NCI-H146 treated with DMSO at 0.1 percent for 48 hours (cell line): ENCODE data around the gene FRAS1.
"Not testable (repeated sequence)": the region's sequence is repeated elsewhere in the genome, so short reads cannot be mapped to it uniquely, and the experiment has no call there.

ENCODE experiments used
- DNase-seq: peaks from one replicate; lab custom pipeline; 2025; ENCODE audit not compliant: unreplicated experiment; lab: John Stamatoyannopoulos, UW

The FRAS1 gene

GRCh38 chr4:78265006-78265405, 207.9 kb downstream of the FRAS1 start:
- DNase-seq, result no peak

- DNase-seq, result no peak
These were observed 210.7 kb downstream of the FRAS1 start for GRCh38 chr4:78267790-78268189.

DNA sequence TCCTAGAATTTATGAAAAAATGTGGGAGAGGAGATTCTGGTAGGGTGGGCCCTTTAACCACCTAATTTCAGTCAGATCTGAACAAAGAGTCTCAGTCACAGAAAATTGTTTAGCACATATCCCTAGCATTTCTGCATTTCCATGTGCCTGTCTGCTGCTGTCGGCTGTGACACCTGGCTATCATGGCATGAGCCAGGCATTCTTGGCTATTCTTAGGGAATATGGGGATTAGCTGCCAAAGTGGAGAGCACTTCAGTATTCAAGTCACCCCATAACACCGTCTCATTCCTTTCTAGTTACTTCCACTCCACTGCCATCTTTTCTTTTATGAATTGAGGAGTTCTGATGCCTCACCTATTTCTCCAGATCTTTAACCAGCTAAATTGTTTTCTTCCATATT, 211.5 kb downstream of the FRAS1 start:
- no peak for DNase-seq

DNA sequence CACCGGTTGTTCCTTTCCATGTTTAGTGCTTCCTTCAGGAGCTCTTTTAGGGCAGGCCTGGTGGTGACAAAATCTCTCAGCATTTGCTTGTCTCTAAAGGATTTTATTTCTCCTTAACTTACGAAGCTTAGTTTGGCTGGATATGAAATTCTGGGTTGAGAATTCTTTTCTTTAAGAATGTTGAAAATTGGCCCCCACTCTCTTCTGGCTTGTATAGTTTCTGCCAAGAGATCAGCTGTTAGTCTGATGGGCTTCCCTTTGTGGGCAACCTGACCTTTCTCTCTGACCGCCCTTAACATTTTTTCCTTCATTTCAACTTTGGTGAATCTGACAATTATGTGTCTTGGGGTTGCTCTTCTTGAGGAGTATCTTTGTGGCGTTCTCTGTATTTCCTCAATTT, 218.3 kb downstream of the FRAS1 start:
- not testable (repeated sequence) for DNase-seq

DNA sequence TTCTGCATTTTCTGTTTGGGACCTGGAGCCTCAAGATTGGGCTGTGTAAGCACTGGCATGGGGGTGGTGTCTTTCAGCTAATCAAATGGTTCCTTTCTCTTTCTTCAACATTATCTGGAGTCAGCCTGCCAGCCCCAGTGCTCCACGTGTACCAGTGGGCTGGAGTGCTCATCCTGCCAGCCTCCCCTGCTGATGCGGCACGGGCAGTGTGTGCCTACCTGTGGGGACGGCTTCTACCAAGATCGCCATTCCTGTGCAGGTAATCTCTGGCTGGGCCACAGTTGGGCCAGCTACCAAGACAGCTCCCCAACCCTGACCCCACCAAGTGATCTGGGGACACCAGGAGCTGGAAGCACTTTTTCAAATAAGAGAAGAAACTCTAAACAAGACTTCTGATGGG, 229.2 kb downstream of the FRAS1 start:
- no peak for DNase-seq

DNA sequence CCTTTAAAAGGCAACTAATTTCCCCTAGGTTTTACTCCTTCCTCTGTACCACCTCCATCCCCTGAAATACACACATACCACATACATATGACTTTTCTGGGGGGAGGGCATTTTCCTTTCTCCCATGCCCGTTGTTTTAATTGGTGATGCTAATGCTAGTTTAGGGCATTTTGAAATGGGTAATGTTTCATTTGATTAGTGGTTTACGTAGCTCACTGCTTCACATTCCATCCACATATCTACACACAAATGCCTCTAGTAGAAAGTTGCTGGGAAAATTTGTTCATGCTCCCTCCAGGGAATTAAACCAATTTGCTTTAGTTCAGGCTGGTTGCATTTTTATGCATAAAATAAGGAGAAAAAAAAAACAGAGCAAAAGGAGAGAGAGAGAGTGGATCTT, 231.2 kb downstream of the FRAS1 start:
- no peak for DNase-seq

DNA sequence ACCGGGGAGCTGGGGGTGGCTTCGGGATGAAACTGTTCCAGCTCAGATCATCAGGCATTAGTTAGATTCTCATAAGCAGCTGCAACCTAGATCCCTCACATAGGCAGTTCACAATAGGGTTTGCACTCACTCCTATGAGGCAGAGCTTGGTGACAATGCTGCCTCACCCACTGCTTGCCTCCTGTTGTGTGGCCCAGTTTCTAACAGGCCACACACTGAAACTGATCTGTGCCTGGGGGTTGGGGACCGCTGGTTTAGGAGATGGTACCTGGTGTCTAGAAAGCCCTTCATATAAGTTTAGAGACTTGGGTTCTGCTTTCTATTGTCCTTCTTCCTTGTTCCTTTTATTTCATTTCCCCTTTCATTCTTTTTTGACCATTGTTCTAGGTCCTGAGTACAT, 234.2 kb downstream of the FRAS1 start:
- no peak for DNase-seq

GRCh38 chr4:78292341-78292740, 235.2 kb downstream of the FRAS1 start:
- DNase-seq, result no peak

GRCh38 chr4:78292856-78293255, 235.7 kb downstream of the FRAS1 start:
- DNase-seq, result no peak

- DNase-seq, result no peak
These were observed 236.2 kb downstream of the FRAS1 start for GRCh38 chr4:78293348-78293747.

DNA sequence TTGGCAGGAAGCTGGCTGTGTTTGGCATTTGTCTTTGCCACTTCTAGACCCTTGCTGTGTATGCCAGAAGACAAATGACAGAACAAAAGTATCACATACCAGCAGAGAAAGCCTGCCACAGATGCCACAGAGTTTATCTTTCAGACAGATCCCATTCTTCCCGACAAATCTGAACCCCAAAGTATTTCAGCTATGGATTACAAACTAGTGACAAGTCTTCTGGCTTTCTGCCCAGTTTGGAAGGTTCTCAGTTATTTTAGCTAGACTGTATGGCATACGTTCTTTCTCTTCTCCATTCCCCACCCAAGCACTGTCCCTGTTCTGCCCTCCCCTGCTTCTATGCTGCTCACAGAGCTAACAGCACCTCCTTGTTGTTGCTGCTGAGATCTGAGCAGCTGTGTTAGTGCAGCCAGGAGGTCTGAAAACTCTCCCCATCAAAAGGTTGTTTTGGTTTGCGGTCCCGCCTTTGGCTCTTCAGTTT, 236.7 kb downstream of the FRAS1 start:
- no peak for DNase-seq

GRCh38 chr4:78296261-78296660, 239.1 kb downstream of the FRAS1 start:
- no peak for DNase-seq

DNA sequence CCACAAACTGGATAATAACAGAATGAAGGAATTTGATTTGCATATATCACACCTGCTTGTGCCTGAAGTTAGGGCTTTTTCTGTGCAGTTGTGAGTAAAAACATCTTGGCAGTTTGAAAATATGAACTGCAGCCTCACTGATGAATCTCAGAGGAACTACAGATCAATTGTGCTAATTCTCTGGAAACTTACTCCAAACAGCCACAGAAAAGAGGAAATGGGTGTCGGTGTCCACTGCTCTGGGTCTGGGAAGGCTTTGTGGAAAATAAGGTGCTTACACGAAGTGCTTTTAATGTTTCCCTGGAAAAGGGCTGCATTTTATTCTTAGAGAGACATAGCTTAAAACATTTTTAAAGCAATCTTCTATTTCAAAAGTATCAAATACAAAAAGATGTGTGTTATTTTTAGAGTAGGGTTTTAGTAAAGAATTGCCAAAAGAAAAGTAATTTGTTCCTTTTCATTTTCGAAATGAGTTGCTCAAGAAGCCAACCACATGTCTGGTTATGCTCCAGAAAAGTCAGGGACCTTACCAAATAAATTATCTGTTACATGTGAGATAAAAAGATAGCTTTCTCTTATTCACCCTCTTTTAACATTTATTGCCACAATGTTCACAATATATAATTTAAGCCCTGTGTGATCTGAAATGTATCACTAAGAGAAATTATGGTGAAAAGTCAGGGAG, 240.1 kb downstream of the FRAS1 start:
- no peak for DNase-seq

- no peak for DNase-seq
These were observed 241.5 kb downstream of the FRAS1 start for GRCh38 chr4:78298618-78299017.

GRCh38 chr4:78299565-78299972, 242.4 kb downstream of the FRAS1 start:
- no peak for DNase-seq

DNA sequence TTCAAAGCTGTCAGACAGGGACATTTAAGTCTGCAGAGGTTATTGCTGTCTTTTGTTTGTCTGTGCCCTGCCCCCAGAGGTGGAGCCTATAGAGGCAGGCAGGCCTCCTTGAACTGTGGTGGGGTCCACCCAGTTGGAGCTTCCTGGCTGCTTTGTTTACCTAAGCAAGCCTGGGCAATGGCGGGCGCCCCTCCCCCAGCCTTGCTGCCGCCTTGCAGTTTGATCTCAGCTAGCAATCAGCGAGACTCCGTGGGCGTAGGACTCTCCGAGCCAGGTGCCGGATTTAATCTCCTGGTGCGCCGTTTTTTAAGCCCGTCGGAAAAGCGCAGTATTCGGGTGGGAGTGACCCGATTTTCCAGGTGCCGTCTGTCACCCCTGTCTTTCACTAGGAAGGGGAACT, 250.1 kb downstream of the FRAS1 start:
- DNase-seq, result not testable (repeated sequence)

DNA sequence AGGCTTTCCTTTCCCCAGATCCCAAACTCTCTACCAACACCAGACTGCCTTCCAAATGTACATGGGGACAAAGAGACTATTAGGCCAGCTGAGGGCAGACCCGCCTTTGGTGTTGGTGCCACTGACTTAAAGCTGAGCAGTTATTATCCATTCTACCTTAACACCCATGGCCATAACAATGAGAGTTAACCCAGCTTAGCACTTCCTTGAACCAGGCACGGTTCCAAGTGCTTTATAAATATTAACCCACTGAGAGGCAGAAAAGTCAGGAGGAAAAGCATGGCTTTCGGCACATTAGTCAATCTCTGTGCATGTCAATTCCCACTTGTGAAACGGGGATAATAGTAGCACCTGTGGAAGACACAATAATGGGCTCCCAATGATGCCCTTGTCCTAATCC, 251.4 kb downstream of the FRAS1 start:
- DNase-seq, result no peak

- no peak for DNase-seq
These were observed 252.2 kb downstream of the FRAS1 start for GRCh38 chr4:78309352-78309751.

DNA sequence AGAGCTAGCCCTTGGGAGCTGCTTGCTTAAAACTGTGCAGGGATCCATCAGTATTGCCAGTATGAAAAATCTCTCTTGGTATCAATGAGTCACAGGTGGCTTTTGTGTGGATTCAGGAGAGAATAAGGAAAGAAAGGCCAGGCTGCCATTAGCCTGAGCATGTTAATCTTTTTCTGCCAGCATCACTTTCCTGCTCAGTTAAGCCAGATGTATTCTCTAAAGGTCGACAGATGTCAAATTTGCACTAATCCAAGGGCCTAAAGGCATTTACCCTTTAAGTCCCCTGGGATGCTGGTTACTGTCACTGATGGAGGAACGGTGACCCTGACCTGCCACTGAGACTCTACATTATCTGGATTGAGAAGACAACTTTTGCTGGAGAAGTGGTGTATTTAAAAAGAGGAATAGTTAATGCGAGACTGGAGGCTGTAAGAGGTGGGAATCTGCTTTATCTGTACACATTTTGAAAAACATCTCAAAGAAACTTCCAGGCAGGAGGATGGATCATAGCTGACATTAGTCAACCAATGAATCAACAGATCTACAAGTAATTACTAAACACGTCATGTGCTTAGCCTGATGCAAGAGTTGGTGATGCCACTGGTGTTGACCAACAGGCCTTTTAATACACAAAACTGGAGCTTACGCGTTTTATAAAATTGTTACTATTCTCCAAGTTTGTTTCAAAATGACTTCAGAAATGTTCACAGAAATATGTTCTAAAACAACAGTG, 253.1 kb downstream of the FRAS1 start:
- DNase-seq, result no peak

DNA sequence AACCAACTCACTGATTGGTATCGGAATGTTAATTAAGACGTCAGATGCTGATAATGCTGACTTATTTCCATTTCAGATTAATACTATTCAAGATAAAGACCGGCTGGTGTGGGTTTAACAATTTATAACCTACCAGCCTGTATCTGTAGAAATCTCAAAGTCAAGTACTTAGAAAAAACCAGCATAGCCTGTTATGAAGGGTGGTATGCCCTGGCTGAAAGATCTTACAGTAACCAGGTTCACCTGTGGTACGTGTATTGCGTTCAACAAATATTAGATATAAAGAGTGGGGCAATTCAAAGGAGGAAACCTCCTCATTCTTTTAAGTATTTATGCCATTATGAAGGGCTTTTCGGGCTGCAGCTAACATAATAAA, 253.6 kb downstream of the FRAS1 start:
- no peak for DNase-seq

GRCh38 chr4:78311306-78311705, 254.2 kb downstream of the FRAS1 start:
- no peak for DNase-seq

DNA sequence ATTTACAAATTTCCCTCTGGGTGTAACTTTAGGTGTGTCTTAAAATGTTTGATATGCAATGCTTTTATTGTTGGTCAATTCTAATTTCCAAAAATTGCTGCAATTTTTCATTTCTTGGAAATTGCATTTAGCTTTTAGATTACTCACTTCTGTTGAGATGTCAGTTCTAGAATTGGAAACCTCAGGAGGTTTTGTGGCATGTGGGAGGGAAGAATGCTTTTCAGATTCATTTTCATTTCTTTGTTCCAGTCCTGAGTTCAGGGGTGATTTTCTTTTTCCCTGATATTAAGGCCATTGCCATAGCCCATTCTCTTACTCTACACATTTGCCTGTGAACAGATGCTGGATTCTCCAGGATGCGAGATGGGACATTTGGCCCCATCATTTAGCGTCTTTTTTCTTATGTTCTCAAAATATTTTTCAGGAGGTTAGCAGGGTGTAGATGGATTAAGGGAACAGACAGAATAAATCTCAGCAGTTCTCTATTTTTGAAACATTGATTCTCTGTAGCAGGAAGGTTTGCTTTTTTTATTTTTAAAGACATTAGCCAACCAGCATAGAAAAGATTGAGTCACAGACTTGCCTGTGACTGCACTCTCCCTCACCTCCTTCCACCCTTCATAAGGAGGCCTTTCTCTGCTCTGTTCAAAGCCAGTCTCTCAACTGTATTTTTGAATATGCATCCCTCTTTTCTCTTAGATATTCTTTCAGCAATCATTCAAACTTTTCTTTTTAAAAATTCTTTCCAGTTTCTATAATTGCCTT, 256.0 kb downstream of the FRAS1 start:
- no peak for DNase-seq
